OCI-M2 (cell line): Measurements from ENCODE around the gene SNCG.
"Not testable (repeated sequence)": the region's sequence is repeated elsewhere in the genome, so short reads cannot be mapped to it uniquely, and the experiment has no call there.

Experiments
- DNase-seq: peaks from one replicate; lab custom pipeline; 2025; ENCODE audit not compliant: unreplicated experiment; lab: John Stamatoyannopoulos, UW

SNCG gene

DNA sequence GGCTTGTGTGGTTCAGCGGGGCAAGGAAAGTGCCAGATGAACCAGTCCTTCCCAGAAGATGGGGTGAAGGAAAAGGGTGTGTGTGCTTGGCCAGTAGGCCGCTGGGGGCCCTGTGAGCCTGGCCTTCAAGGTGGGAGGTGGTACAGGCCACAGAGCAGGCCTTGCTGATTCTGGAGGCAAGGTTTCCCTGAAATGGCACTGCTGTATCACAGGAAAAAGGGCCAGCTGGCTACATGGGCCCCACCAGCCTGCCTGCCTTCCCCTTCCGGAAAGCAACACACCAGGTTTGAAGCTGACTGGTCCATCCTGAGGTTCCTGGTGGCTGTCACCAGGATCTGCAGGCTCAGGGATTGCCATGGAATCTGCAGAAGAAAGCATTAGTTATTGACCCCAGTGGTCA lies 13.5 kb upstream of the SNCG start:
- no peak for DNase-seq

DNA sequence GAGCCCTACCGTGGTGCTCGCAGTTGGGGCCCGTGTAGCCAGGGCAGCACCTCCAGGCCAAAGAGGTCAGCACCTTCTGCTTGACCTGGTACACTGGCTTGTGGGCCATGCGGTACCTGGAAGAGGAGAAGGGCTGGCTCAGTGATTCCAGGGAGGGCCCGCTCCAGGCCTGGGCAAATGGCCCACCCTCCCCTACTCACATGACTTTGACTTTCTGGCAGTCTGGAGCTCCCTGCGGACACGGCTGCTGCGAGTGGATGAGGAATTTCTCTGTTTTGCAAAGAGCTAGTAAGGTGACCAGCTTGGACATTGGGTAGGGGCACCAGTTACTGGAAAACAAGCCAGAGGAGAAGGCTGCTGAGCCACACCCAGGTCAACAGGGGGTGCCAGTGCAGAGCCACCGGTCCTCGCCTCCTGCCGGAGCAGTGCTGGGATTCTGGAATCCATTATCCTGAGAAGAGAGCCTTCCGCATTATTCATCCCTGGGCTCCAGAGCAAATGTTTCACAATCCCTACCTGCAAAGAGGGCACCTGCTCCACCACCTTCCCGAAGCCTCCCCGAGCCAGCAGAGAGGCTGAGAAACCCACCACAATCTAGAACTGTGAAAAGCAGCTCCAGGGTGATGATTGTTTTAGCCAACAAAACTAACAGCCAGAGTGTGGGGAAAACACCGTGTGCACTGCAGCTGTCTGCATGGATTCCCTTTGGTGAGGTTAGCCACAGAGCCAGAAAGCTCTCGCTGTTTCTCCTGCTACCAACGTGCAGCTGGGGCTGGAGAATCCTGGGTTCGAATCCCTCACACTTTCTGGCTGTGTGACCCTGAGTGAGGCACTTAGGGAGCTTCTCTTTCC lies 12.8 kb upstream of the SNCG start:
- no peak for DNase-seq

- DNase-seq, result no peak
Measured at GRCh38 chr10:86946213-86947155, 11.9 kb upstream of the SNCG start.

DNA sequence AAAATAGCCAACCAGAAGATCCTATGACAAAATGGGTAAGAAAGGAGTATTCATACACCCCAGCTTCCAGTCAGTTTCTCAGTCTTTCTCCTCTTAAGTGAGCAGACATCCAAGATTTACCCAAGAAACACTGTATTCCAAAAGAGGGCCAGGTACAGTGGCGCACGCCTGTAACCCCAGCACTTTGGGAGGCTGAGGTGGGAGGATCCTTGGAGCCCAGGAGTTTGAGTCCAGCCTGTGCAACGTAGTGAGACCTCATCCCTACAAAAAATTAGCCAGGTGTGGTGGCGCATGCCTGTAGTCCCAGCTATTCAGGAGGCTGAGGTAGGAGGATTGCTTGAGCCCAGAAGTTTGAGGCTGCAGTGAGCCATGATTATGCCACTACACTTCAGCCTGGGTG lies 10.6 kb upstream of the SNCG start:
- not testable (repeated sequence) for DNase-seq

GRCh38 chr10:86950349-86950748 lies 8.1 kb upstream of the SNCG start:
- DNase-seq, result no peak

DNA sequence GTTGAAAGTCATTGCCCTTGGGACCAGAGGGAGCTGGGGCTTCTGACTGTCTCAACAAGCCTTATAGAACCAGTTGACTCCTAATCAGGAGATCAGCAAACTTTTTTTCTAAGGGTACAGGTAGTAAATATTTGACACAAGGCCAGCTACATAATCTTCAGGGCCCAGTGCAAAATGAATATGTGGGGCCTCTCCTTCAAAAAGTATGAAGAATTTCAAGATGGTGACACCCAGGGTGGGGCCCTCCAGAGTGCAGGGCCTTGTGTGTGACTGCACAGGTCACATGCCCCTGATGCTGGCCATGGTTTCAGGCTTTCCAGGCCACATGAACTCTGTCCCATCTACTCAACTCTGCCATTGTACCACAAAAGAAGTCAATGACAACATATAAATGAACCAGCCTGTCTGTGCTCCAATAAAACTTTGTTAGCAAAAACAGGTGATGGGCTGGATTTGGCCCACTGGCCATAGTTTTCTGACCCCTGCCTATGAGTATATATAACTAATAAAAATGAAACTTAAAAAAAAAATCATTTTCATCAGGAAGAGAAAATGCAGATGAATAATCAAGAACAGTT lies 7.1 kb upstream of the SNCG start:
- no peak for DNase-seq

GRCh38 chr10:86952106-86952505 lies 6.3 kb upstream of the SNCG start:
- DNase-seq, result no peak

DNA sequence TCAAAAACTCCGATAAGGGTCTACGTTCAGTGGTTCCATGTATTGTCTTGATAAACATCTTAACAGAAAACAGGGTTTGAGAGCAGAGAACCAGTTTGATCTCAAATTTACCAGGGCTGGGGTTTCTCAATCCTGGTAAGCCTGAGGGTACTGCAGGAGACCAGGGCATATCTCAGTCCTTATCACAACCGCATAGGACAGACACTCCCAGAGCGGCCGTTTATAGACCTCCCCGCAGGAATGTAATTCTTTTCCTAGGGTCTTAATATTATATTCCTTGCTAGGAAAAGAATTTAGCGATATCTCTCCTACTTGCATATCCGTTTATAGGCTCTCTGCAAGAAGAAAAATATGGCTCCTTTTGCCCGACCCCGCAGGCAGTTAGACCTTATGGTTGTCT lies 5.7 kb upstream of the SNCG start:
- DNase-seq, result not testable (repeated sequence)

DNA sequence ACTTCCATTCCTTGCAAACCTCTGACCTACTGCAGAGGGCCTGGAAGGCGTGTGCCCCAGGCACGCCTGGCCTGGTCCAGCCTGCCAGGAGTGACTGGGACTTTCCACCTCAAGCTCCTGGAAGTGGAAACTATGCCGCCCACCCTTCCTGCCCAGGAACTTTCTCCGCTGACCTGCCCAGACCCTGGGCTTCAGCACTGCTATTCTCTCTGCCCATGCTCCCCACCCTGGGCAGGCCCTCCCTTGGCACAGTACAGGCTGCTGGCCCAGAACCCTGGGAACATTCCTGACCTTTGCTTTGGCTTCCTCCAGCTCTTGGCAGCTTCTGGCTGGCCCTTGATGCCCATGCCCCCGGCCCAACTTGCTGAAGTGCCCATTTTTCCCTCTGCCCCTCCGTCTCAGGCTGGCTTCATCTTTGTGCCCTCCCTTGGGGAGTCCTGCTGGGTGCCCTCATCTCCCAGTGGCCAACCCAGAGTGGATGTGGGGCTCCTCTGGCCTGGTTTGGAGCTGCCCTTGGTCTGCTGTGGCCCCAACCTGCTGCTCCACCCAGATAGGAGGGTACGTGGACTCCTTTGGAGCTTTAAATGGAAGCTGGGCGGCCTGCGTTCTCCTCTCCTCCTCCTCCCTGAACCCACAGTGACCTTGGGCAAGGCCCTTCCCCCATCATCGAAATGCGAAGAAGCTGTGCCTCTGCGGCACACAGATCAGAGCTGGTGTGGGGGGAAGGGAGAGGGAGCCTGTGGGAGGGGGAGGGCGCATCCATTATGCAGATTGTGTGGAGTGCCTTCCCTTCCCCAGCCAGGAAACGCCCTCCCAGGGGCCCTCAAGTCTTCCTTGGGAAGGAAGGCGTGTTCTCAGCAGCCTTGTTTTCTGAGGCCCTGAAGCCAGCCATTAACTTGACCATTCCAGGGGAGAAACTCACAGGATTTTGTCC lies 4.4 kb upstream of the SNCG start:
- DNase-seq, result no peak

DNA sequence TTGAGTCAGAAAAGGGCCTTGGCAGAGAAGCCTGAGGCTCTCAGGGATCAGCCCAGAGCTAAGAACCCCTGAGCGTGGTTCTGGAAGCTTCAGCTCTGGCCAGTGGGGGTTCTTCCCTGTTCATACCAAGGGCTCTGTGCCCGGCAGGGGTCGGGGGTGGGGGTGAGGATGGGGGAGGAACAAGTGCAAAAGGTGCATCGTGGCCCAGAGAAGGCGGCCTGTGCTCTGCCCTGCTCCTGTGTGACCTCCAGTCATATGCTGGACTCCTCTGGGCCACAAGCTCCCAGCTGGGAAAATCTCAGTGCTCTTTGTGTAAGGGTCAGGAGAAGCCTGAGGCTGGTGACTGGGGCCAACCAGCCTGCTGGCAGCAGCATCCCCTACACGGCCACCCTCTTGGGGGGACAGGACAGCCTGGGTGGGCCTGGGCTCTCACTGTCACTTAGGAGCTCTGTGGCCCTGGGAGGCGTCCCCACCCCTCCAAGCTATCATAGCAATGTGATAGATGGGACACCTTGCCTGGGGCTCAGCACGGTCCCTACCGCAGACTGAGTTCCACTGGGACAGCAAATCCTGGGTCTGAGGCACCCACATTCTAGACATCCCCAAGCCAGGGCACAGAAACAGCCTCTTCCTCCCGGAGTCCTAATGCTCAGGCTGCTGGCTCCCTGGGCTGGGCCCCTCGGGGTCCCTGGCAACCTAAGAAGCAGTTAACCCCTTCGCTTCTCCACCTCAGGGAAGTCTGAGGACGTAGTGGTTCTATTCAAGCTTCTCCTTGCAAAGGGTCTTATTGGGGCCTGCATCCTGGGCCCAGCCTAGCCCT lies 3.5 kb upstream of the SNCG start:
- no peak for DNase-seq

GRCh38 chr10:86955501-86956194 lies 2.8 kb upstream of the SNCG start:
- no peak for DNase-seq

- no peak for DNase-seq
Measured at GRCh38 chr10:86956195-86956847, 2.1 kb upstream of the SNCG start.

- no peak for DNase-seq
Measured at GRCh38 chr10:86956848-86957448, 1.5 kb upstream of the SNCG start.

GRCh38 chr10:86957471-86958115 lies 806 bp upstream of the SNCG start, which contains the start of gene MMRN2:
TSS of gene MMRN2 (minus strand) at chr10:86957615. CDS start at chr10:86957541, 74 bp downstream.
- DNase-seq, result no peak

- no peak for DNase-seq
Measured at GRCh38 chr10:86958901-86959736, 720 bp downstream of the SNCG start.

DNA sequence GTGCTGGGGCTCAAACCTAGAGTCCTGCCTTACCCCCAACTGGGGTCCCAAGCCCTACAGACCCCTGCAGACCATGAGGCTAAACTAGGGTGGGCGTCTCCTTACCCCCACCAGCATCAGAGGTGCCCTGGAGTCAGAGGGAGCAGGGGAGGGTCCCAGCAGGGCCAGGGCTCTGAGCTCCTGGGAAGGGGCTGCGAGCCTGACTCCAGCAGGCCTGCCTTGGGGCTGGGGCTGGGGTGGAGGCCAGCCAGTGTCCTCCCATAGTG lies 1.3 kb downstream of the SNCG start:
- DNase-seq, result no peak
